Activated T-helper 2 cell treated with anti-CD3 and anti-CD28 coated beads, Interferon-gamma antibody, Interleukin-2, Interleukin-4, amounts not matched to agents 10 μg/mL and 5 μg/mL and 100 μg/mL, durations not matched to agents 14 hours and 24 hours and 36 hours (primary cell): ENCODE measurements around the gene APOC1. TPM values are rescaled to one million over a fixed set of nuclear protein-coding genes. Genes with fewer than 3 reads are reported as not detected.
"Not testable (repeated sequence)": the region's sequence is repeated elsewhere in the genome, so short reads cannot be mapped to it uniquely, and the experiment has no call there.

ENCODE experiments used
- DNase-seq: peaks from one replicate; pipeline ENCODE4 v3.0.0; 2021; ENCODE audit warnings: low spot score
- H3K27ac Mint-ChIP-seq: one replicate; pipeline ENCODE4 v1.8.0; 2021; ENCODE audit warnings: mixed read lengths
- H3K27me3 Mint-ChIP-seq: one replicate; pipeline ENCODE4 v1.8.0; 2021; ENCODE audit warnings: low read depth, mixed read lengths
- H3K36me3 Mint-ChIP-seq: one replicate; pipeline ENCODE4 v1.8.0; 2021; ENCODE audit warnings: low read depth, mixed read lengths
- H3K4me1 Mint-ChIP-seq: one replicate; pipeline ENCODE4 v1.8.0; 2021; ENCODE audit warnings: low read depth, mixed read lengths
- H3K4me3 Mint-ChIP-seq: one replicate; pipeline ENCODE4 v1.8.0; 2021; ENCODE audit warnings: low read depth, mild to moderate bottlenecking, moderate library complexity, mixed read lengths
- H3K9me3 Mint-ChIP-seq: one replicate; pipeline ENCODE4 v1.8.0; 2021; ENCODE audit warnings: mixed read lengths
- intact Hi-C: fragments of 100-400 bp; cut with micrococcal nuclease; formaldehyde crosslinking; loops from one replicate; pipeline ENCODE4 v1.15.1; 2023
- total RNA-seq: library from RNA; stranded (reverse); gene quantifications from 2 replicates; pipeline ENCODE4 v1.2.3, GENCODE V29; 2022

Gene APOC1
- total RNA-seq, 1 donor from 2014 or later = 3.1 TPM

GRCh38 chr19:44879309-44880065 lies 34.9 kb upstream of the APOC1 start:
- no peak for DNase-seq
- H3K4me1 Mint-ChIP-seq = no peaks in the 10 kb centered on the region
- no peaks in the 10 kb centered on the region for H3K36me3 Mint-ChIP-seq
- H3K27ac Mint-ChIP-seq = no peak overlapping the region
- H3K9me3 Mint-ChIP-seq = no peaks in the 10 kb centered on the region
- intact Hi-C loops = no loop called here
- no peaks in the 10 kb centered on the region for H3K27me3 Mint-ChIP-seq
- H3K4me3 Mint-ChIP-seq = no peak overlapping the region

- no peak overlapping the region for H3K27ac Mint-ChIP-seq
- no peak for DNase-seq
- H3K4me3 Mint-ChIP-seq = no peak overlapping the region
- intact Hi-C loops = no loop called here
- H3K27me3 Mint-ChIP-seq = no peaks in the 10 kb centered on the region
- no peaks in the 10 kb centered on the region for H3K36me3 Mint-ChIP-seq
- H3K9me3 Mint-ChIP-seq = no peaks in the 10 kb centered on the region
- no peaks in the 10 kb centered on the region for H3K4me1 Mint-ChIP-seq
These were observed 32.3 kb upstream of the APOC1 start for GRCh38 chr19:44882063-44882462.

GRCh38 chr19:44882619-44883397 lies 31.6 kb upstream of the APOC1 start:
- H3K9me3 Mint-ChIP-seq, H3K27ac Mint-ChIP-seq, H3K4me3 Mint-ChIP-seq, H3K27me3 Mint-ChIP-seq, H3K36me3 Mint-ChIP-seq, H3K4me1 Mint-ChIP-seq, intact Hi-C loops, DNase-seq: not testable (repeated sequence)

GRCh38 chr19:44883922-44884321 lies 30.5 kb upstream of the APOC1 start:
- peaks cover under 1% of the 10 kb centered on the region for H3K4me1 Mint-ChIP-seq
- H3K4me3 Mint-ChIP-seq = no peak overlapping the region
- no peak for DNase-seq
- H3K36me3 Mint-ChIP-seq = no peaks in the 10 kb centered on the region
- peaks cover under 1% of the 10 kb centered on the region for H3K9me3 Mint-ChIP-seq
- no peaks in the 10 kb centered on the region for H3K27me3 Mint-ChIP-seq
- intact Hi-C loops = no loop called here
- no peak overlapping the region for H3K27ac Mint-ChIP-seq

- Mint-ChIP-seq H3K4me1 (peaks cover 3% of the 10 kb centered on the region), H3K4me3 (no peak overlapping the region), H3K36me3 (no peaks in the 10 kb centered on the region), H3K27ac (no peak overlapping the region), H3K9me3 (peaks cover 4% of the 10 kb centered on the region), H3K27me3 (no peaks in the 10 kb centered on the region)
- intact Hi-C loops = no loop called here
- DNase-seq = no peak
These were observed 29.8 kb upstream of the APOC1 start for GRCh38 chr19:44884566-44884965.

GRCh38 chr19:44886141-44886540 lies 28.3 kb upstream of the APOC1 start:
- Mint-ChIP-seq H3K4me1 (peaks cover 6% of the 10 kb centered on the region), H3K27me3 (no peaks in the 10 kb centered on the region), H3K27ac (no peak overlapping the region), H3K36me3 (no peaks in the 10 kb centered on the region), H3K4me3 (no peak overlapping the region), H3K9me3 (peaks cover 4% of the 10 kb centered on the region)
- intact Hi-C loops = no loop called here
- DNase-seq = no peak

- Mint-ChIP-seq H3K27me3 (no peaks in the 10 kb centered on the region), H3K4me3 (no peak overlapping the region), H3K27ac (no peak overlapping the region), H3K4me1 (peaks cover 15% of the 10 kb centered on the region), H3K36me3 (peaks cover 12% of the 10 kb centered on the region), H3K9me3 (peaks cover 4% of the 10 kb centered on the region)
- DNase-seq = no peak
- intact Hi-C loops = no loop called here
These were observed 26.8 kb upstream of the APOC1 start for GRCh38 chr19:44887648-44888047.

- H3K27ac Mint-ChIP-seq, intact Hi-C loops: not testable (repeated sequence)
- peak overlapping the region; percentile 22 for H3K4me3 Mint-ChIP-seq
These were observed 26.1 kb upstream of the APOC1 start for GRCh38 chr19:44888335-44888734.

GRCh38 chr19:44889830-44890365 lies 24.5 kb upstream of the APOC1 start:
- DNase-seq = no peak
- Mint-ChIP-seq H3K36me3 (peaks cover 31% of the 10 kb centered on the region), H3K9me3 (peaks cover 4% of the 10 kb centered on the region), H3K27me3 (no peaks in the 10 kb centered on the region), H3K4me3 (peak overlapping the region; percentile 77), H3K27ac (peak overlapping the region; percentile 97), H3K4me1 (peaks cover 19% of the 10 kb centered on the region)
- intact Hi-C loops = loop anchor here (1.0 to 2.0 kb wide), 4 partner anchors 43 to 202 kb away; partner anchors contain the start of genes CLPTM1 and NECTIN2

More at GRCh38 chr19:44888335-44888734, 26.1 kb upstream of the APOC1 start:
- Mint-ChIP-seq H3K4me1 (peaks cover 19% of the 10 kb centered on the region), H3K36me3 (peaks cover 18% of the 10 kb centered on the region)
- DNase-seq, H3K9me3 Mint-ChIP-seq, H3K27me3 Mint-ChIP-seq: not testable (repeated sequence)

GRCh38 chr19:44890366-44891015 lies 23.9 kb upstream of the APOC1 start:
- peak; percentile 100 for DNase-seq
- peak overlapping the region; percentile 77 for H3K4me3 Mint-ChIP-seq
- peaks cover 19% of the 10 kb centered on the region for H3K4me1 Mint-ChIP-seq
- H3K27ac Mint-ChIP-seq = peak overlapping the region; percentile 97
- intact Hi-C loops = loop anchor here (1.0 to 2.0 kb wide), 4 partner anchors 44 to 202 kb away; partner anchors contain the start of genes CLPTM1 and NECTIN2
- no peaks in the 10 kb centered on the region for H3K27me3 Mint-ChIP-seq
- H3K36me3 Mint-ChIP-seq = peaks cover 36% of the 10 kb centered on the region
- H3K9me3 Mint-ChIP-seq = peaks cover 4% of the 10 kb centered on the region

GRCh38 chr19:44891016-44891882 lies 23.2 kb upstream of the APOC1 start, which contains the start of gene TOMM40:
Gene TOMM40, plus strand, starts transcription at chr19:44891254. Its CDS starts 162 bp downstream, at chr19:44891416.
- peaks cover 42% of the 10 kb centered on the region for H3K36me3 Mint-ChIP-seq
- H3K9me3 Mint-ChIP-seq = peaks cover 4% of the 10 kb centered on the region
- no peaks in the 10 kb centered on the region for H3K27me3 Mint-ChIP-seq
- peak within 1 kb of the TSS; percentile 95 for H3K4me3 Mint-ChIP-seq
- intact Hi-C loops = loop anchor here (2.0 kb wide), 3 partner anchors 44 to 138 kb away; partner anchors contain the start of genes CLPTM1 and NECTIN2
- peaks cover 19% of the 10 kb centered on the region for H3K4me1 Mint-ChIP-seq
- DNase-seq = no peak
- H3K27ac Mint-ChIP-seq = peak within 1 kb of the TSS; percentile 97

- intact Hi-C loops = no loop called here
- Mint-ChIP-seq H3K4me3 (peak overlapping the region; percentile 95), H3K27me3 (no peaks in the 10 kb centered on the region), H3K4me1 (peaks cover 19% of the 10 kb centered on the region), H3K9me3 (peaks cover 4% of the 10 kb centered on the region), H3K36me3 (peaks cover 51% of the 10 kb centered on the region), H3K27ac (peak overlapping the region; percentile 54)
- DNase-seq = no peak
These were observed 21.5 kb upstream of the APOC1 start for GRCh38 chr19:44892932-44893331.
